Measurements from ENCODE around the gene NRG2. TPM values are rescaled to one million over a fixed set of nuclear protein-coding genes. Genes with fewer than 3 reads are reported as not detected.

NRG2 gene
- total RNA-seq, result 1 to 10 TPM; 3.5 to 7.7 (median 6.7) TPM
- polyA plus RNA-seq, result 1 to 10 TPM in 1 of 3 donors, under 1 TPM in 2; 0.83 to 2.1 (median 0.96) TPM
- long read RNA-seq, donor 1, result 0 reads
- long read RNA-seq, donor 2, result 0 reads

DNA sequence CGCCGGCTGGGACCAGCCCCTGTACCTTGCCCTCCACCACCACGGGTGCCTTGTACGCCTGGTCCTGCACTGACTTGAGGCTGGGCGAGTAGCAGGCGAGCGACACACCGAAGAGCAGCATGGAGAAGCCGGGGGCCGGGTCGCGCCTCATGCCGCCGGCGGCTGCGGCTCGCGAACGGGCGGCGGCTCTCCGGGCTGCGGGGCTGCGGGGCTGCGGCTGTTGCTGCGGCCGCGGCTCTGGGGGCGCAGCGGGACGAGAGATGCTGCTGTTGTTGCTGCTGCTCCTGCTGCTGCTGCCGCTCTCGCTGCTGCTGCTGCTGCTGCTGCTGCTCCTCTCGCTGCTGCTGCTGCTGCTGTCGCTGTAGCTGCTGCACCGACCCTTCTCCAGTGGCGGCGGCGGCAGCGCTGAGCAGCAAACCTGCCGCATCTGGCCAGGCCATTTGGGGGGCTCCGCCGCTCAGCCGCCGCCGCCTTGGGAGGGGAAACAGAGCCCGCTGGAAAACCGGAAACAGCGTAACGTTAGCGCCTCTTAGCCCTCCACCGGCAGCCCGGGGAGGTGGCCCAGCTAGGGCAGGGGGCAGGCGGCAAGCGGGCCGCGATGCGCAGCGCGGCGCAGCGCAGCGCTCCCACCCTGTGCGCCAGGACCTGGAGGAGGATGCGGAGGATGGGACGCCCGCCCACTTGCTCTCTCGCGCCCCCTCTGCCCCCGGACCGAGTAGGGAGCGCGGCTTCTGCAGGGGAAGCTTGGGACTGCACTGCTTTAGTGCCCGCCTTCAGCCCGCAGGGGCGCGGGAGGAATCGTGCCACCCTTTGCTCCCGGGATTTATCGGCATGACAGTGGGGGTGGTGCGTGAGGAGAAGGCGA, at the start of gene NRG2:
TSS of gene NRG2 (minus strand) at position 657 of the 865 bp plus-strand sequence.
- intact Hi-C loops (cut with DNase I; ENCODE audit: low total_unique reads), result no loop called here
- peaks cover 3 to 75% (median 29%) of the 10 kb centered on the region in 7 donors for H3K27me3 ChIP-seq (replicated peaks in 1 of 7)
- TF ChIP-seq, protein P1, sequence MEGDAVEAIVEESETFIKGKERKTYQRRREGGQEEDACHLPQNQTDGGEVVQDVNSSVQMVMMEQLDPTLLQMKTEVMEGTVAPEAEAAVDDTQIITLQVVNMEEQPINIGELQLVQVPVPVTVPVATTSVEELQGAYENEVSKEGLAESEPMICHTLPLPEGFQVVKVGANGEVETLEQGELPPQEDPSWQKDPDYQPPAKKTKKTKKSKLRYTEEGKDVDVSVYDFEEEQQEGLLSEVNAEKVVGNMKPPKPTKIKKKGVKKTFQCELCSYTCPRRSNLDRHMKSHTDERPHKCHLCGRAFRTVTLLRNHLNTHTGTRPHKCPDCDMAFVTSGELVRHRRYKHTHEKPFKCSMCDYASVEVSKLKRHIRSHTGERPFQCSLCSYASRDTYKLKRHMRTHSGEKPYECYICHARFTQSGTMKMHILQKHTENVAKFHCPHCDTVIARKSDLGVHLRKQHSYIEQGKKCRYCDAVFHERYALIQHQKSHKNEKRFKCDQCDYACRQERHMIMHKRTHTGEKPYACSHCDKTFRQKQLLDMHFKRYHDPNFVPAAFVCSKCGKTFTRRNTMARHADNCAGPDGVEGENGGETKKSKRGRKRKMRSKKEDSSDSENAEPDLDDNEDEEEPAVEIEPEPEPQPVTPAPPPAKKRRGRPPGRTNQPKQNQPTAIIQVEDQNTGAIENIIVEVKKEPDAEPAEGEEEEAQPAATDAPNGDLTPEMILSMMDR (IDR thresholded peaks at IDR 0.05 in 8 of 11, conservative IDR thresholded peaks at IDR 0.05 in 3 of 11), result peak; percentile 33 to 67 (median 57)
- TF ChIP-seq POLR2A (IDR thresholded peaks at IDR 0.05) (no peak), POLR2AphosphoS5 (IDR thresholded peaks at IDR 0.05) (peak; percentile 24 to 82 (median 77))
- peak within 1 kb of the TSS in 7 of 8 donors; percentile 63 to 81 (median 76) for H3K27ac ChIP-seq
- H3K4me3 ChIP-seq, result peak within 1 kb of the TSS; percentile 43 to 76 (median 62)
- peak; percentile 88 for DNase-seq
- H3K36me3 ChIP-seq, result no peaks in the 10 kb centered on the region
- H3K9me3 ChIP-seq, result no peaks in the 10 kb centered on the region
- 1 to 3% (median 1%) methylated on average over 13 to 82 of the region's 82 CpGs for WGBS, 5 donors
- peaks cover 20 to 69% (median 53%) of the 10 kb centered on the region in 6 donors for H3K4me1 ChIP-seq

DNA sequence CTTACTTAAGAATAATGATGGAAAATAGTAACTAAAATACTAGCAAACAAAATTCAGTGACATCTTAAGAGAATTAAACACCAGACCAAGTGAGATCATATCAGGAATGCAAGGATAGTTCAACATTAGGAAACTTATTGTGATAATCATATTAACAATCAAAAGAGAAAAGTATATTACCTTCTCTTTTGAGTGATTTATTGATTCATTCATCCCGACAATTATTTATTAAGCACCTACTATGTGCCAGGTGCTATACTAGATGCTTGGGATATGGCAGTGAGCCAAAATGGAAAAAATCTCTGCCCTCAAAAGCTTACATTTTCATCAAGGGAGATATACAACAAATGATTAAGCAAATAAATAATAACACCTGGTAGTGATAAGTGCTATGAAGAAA, 47.2 kb upstream of the NRG2 start:
- intact Hi-C loops (cut with DNase I; ENCODE audit: low total_unique reads), result no loop called here
- no peak for DNase-seq
- 86 to 96% (median 90%) methylated on average over 1 of the region's 1 CpG for WGBS, 5 donors
- H3K36me3 ChIP-seq, result no peaks in the 10 kb centered on the region
- no peaks in the 10 kb centered on the region for H3K4me1 ChIP-seq
- TF ChIP-seq POLR2A (IDR thresholded peaks at IDR 0.05), result no peak
- no peak for TF ChIP-seq POLR2AphosphoS5 (IDR thresholded peaks at IDR 0.05)
- TF ChIP-seq, protein P1 (IDR thresholded peaks at IDR 0.05 in 8 of 11, conservative IDR thresholded peaks at IDR 0.05 in 3 of 11), result no peak
- H3K27ac ChIP-seq, result no peak overlapping the region
- H3K4me3 ChIP-seq, result no peak overlapping the region
- H3K9me3 ChIP-seq, result peaks cover 4 to 27% (median 20%) of the 10 kb centered on the region in 8 donors
- H3K27me3 ChIP-seq (replicated peaks in 1 of 7), result peaks cover 0 to 6% (median 0%) of the 10 kb centered on the region in 7 donors

DNA sequence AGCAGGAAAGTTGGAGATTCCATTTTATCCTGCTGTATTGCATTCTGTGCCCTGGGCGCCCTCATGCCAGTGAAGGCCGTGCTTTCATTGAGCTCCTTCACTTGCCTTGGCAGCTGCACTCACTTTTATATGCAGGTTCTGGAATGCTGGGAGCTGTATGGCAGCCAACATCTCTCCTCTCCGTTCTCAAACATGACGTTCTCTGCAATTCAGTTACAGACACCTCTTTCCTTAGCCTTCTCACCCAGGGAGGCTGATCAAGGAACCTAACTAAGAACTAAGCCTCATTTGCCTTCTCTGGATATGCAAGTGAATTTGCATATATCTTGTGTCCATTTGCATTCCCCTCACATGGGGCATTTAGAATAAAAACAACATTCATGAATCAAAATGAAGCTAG, 41.4 kb upstream of the NRG2 start:
- Histone ChIP-seq H3K4me1 (no peaks in the 10 kb centered on the region), H3K27me3 (replicated peaks in 1 of 7) (peaks cover 0 to 25% (median 0%) of the 10 kb centered on the region in 7 donors), H3K27ac (no peak overlapping the region), H3K4me3 (no peak overlapping the region), H3K9me3 (peaks cover 0 to 6% (median 3%) of the 10 kb centered on the region in 8 donors), H3K36me3 (no peaks in the 10 kb centered on the region)
- TF ChIP-seq, protein P1 (IDR thresholded peaks at IDR 0.05 in 8 of 11, conservative IDR thresholded peaks at IDR 0.05 in 3 of 11), result no peak
- no peak for TF ChIP-seq POLR2A (IDR thresholded peaks at IDR 0.05)
- TF ChIP-seq POLR2AphosphoS5 (IDR thresholded peaks at IDR 0.05), result no peak
- no peak for DNase-seq
- 49 to 61% (median 58%) methylated on average over 4 of the region's 4 CpGs for WGBS, 5 donors
- intact Hi-C loops (cut with DNase I; ENCODE audit: low total_unique reads), result no loop called here

DNA sequence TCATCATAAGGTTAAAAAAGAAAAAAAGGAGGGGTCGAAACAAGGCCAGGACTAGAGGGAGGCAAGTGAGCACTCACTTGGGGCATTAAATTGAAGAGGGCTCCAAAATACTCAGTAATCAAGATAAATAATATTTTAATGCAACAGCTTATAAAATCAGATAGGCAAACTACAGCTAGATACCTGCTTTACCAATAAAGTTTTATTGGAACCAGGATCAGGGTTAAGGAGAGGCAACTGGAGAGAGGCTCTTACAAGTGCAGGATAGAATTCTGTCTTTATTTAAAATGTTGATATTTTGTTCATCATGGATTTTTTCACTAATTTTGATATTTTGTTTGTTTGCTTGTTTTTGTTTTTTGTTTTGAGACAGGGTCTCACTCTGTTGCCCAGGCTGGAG, 40.6 kb upstream of the NRG2 start:
- Histone ChIP-seq H3K27me3 (replicated peaks in 1 of 7) (peaks cover 0 to 30% (median 0%) of the 10 kb centered on the region in 7 donors), H3K4me1 (no peaks in the 10 kb centered on the region), H3K9me3 (no peaks in the 10 kb centered on the region), H3K36me3 (no peaks in the 10 kb centered on the region), H3K4me3 (no peak overlapping the region), H3K27ac (no peak overlapping the region)
- TF ChIP-seq, protein P1 (IDR thresholded peaks at IDR 0.05 in 8 of 11, conservative IDR thresholded peaks at IDR 0.05 in 3 of 11), result no peak
- no peak for TF ChIP-seq POLR2A (IDR thresholded peaks at IDR 0.05)
- TF ChIP-seq POLR2AphosphoS5 (IDR thresholded peaks at IDR 0.05), result no peak
- 76 to 93% (median 87%) methylated on average over 1 of the region's 1 CpG for WGBS, 5 donors
- no peak for DNase-seq
- intact Hi-C loops (cut with DNase I; ENCODE audit: low total_unique reads), result no loop called here
